B cell (primary cell): ENCODE measurements around the gene CD36. TPM values are rescaled to one million over a fixed set of nuclear protein-coding genes. Genes with fewer than 3 reads are reported as not detected.

Source experiments
- ATAC-seq: fragments of 200-7000 bp; cut with Tn5 transposase; one replicate; pipeline ENCODE4 v1.10.0; 2021; ENCODE audit warnings: low read depth, mild to moderate bottlenecking, moderate number of reproducible peaks, moderate library complexity
- CTCF ChIA-PET: fragments of 350-600 bp; sonication (Branson Sonifier 250); formaldehyde crosslinking; loops from one replicate; lab custom pipeline; 2021; ENCODE audit warnings: antibody characterized with exemption, inconsistent platforms; lab: Charles Lee
- POLR2A ChIA-PET: fragments of 350-600 bp; sonication (Branson Sonifier 250); formaldehyde crosslinking; loops from one replicate; lab custom pipeline; 2021; ENCODE audit warnings: antibody characterized with exemption; lab: Charles Lee
- DNase-seq: peaks from one replicate; pipeline ENCODE4 v3.0.0; 2013
- H2AFZ ChIP-seq: 2 replicates; pipeline ENCODE4 v1.6.1; 2012; ENCODE audit warnings: mild to moderate bottlenecking, low read depth, low read length; ENCODE audit not compliant: insufficient read depth, poor library complexity, severe bottlenecking
- H3K27ac ChIP-seq, 2 donors: 1 replicate in 1 of 2; 2 replicates in 1 of 2; pipeline ENCODE4 v1.5.1; 2012 to 2013; ENCODE audit warnings: low read length in 2 of 2, mild to moderate bottlenecking in 2 of 2, moderate library complexity in 1 of 2
- H3K27me3 ChIP-seq, 4 experiments: fragments of 200-600 bp in 1 of 4; sonication (generic) in 1 of 4; replicated peaks in 1 of 4; 1 replicate in 2 of 4; 2 replicates in 2 of 4; pipeline versions ENCODE4 v1.6.1 to v1.7.0; 2013 to 2016; ENCODE audit warnings: low read length in 3 of 4, mild to moderate bottlenecking in 2 of 4, mixed read lengths in 1 of 4, moderate library complexity in 1 of 4; ENCODE audit not compliant: insufficient read depth in 4 of 4, control insufficient read depth in 3 of 4; ENCODE audit errors: control extremely low read depth in 1 of 4
- H3K36me3 ChIP-seq, 2 experiments: replicated peaks in 1 of 2; 1 replicate in 1 of 2; 2 replicates in 1 of 2; pipeline versions ENCODE4 v1.6.1 to v1.7.1; 2013; ENCODE audit warnings: low read length in 1 of 2; ENCODE audit not compliant: insufficient read depth in 2 of 2, control insufficient read depth in 1 of 2; ENCODE audit errors: control extremely low read depth in 1 of 2, extremely low read depth in 1 of 2
- H3K4me1 ChIP-seq, 2 donors: fragments of 200-600 bp in 1 of 2; sonication (generic) in 1 of 2; 1 replicate in 1 of 2; 2 replicates in 1 of 2; pipeline versions ENCODE4 v1.5.1 to v1.6.1; 2013 to 2017; ENCODE audit warnings: low read length in 2 of 2; ENCODE audit not compliant: control insufficient read depth in 2 of 2, insufficient read depth in 2 of 2
- H3K4me2 ChIP-seq: replicated peaks from 2 replicates; pipeline ENCODE3; 2012; ENCODE audit warnings: mild to moderate bottlenecking, low read depth, low read length; ENCODE audit not compliant: poor library complexity, severe bottlenecking
- H3K4me3 ChIP-seq, 5 experiments: fragments of 200-600 bp in 1 of 5; sonication (generic) in 1 of 5; 1 replicate in 3 of 5; 2 replicates in 2 of 5; pipeline versions ENCODE4 v1.5.1 to v1.7.0; 2011 to 2016; ENCODE audit warnings: low read length in 4 of 5, mild to moderate bottlenecking in 4 of 5, low read depth in 2 of 5, control low read depth in 1 of 5, moderate library complexity in 1 of 5; ENCODE audit not compliant: insufficient read depth in 1 of 5; ENCODE audit errors: control extremely low read depth in 1 of 5, extremely low read depth in 1 of 5
- H3K79me2 ChIP-seq: fragments of 200-600 bp; sonication (generic); one replicate; pipeline ENCODE4 v1.6.0; 2016; ENCODE audit warnings: low read length; ENCODE audit not compliant: control insufficient read depth, insufficient read depth
- H3K9ac ChIP-seq: fragments of 200-600 bp; sonication (generic); 2 replicates; pipeline ENCODE4 v1.6.1; 2017; ENCODE audit warnings: mild to moderate bottlenecking, low read length, moderate library complexity
- H3K9me3 ChIP-seq, 3 donors: one replicate each; pipeline versions ENCODE4 v1.6.1 to v1.7.1; 2013; ENCODE audit warnings: low read length in 2 of 3; ENCODE audit not compliant: control insufficient read depth in 2 of 3, insufficient read depth in 1 of 3; ENCODE audit errors: control extremely low read depth in 1 of 3
- H4K20me1 ChIP-seq: 2 replicates; pipeline ENCODE4 v1.6.0; 2012; ENCODE audit warnings: mild to moderate bottlenecking, low read length; ENCODE audit not compliant: insufficient read depth, control insufficient read depth, poor library complexity, severe bottlenecking
- H3K27ac Mint-ChIP-seq: one replicate; pipeline ENCODE4 v1.8.0; 2021; ENCODE audit warnings: mixed read lengths
- H3K27me3 Mint-ChIP-seq: one replicate; pipeline ENCODE4 v1.8.0; 2021; ENCODE audit warnings: mixed read lengths
- H3K4me1 Mint-ChIP-seq: one replicate; pipeline ENCODE4 v1.8.0; 2021; ENCODE audit warnings: mixed read lengths
- H3K4me3 Mint-ChIP-seq: one replicate; pipeline ENCODE4 v1.8.0; 2021; ENCODE audit warnings: mixed read lengths
- H3K9me3 Mint-ChIP-seq: one replicate; pipeline ENCODE4 v1.8.0; 2022; ENCODE audit warnings: mixed read lengths; ENCODE audit not compliant: insufficient read depth
- CTCF ChIP-seq: fragments of 200-600 bp; IDR thresholded peaks from one replicate; pipeline ENCODE4 v1.8.0; 2022; ENCODE audit warnings: antibody characterized with exemption, mild to moderate bottlenecking
- EZH2 ChIP-seq: IDR thresholded peaks from 2 replicates; pipeline ENCODE4 v1.6.1; 2012; ENCODE audit warnings: borderline replicate concordance, low read depth, mild to moderate bottlenecking, moderate library complexity, low read length; ENCODE audit not compliant: insufficient read depth, poor library complexity, severe bottlenecking
- WGBS: methylation state at CpG from one replicate; pipeline ENCODE4 v1.1.5; 2013; ENCODE audit warnings: missing lambda C conversion rate; ENCODE audit not compliant: insufficient coverage; 5-methylcytosine and 5-hydroxymethylcytosine counted together
- intact Hi-C: fragments of 100-400 bp; cut with micrococcal nuclease; formaldehyde crosslinking; loops from one replicate; pipeline ENCODE4 v1.10.0; 2022
- polyA plus RNA-seq: library from polyadenylated mRNA; depleted of rRNA; stranded (reverse); fragments of >200 nt; gene quantifications from 2 replicates; pipeline ENCODE4 v1.2.3, GENCODE V29; 2012
- total RNA-seq, 2 donors: library from RNA; stranded (reverse); fragments of 120-200 nt in 1 of 2; gene quantifications; 1 replicate in 1 of 2; 2 replicates in 1 of 2; pipeline versions ENCODE4 v1.2.3 to v1.2.4, GENCODE V29; 2013 to 2022

CD36 gene
- total and polyA plus RNA-seq, 2 donors (not counting 1 experiment from before 2014, with no cell fraction given), result 0.37 to 2.3 TPM

- Histone ChIP-seq H3K36me3 (no peaks in the 10 kb centered on the region), H3K9ac (no peak overlapping the region), H3K27ac (no peak overlapping the region), H3K79me2 (no peaks in the 10 kb centered on the region), H3K4me2 (no peak overlapping the region), H3K4me3 (no peak overlapping the region), H3K9me3 (no peaks in the 10 kb centered on the region), H4K20me1 (no peaks in the 10 kb centered on the region), H2AFZ (no peak overlapping the region), H3K4me1 (no peaks in the 10 kb centered on the region), H3K27me3 (no peaks in the 10 kb centered on the region)
- 100% methylated on average over 1 of the region's 19 CpGs for WGBS
- Mint-ChIP-seq H3K4me1 (no peaks in the 10 kb centered on the region), H3K9me3 (no peaks in the 10 kb centered on the region), H3K27me3 (no peaks in the 10 kb centered on the region), H3K4me3 (no peak overlapping the region), H3K27ac (no peak overlapping the region)
- POLR2A ChIA-PET, result no interaction called here
- CTCF ChIA-PET, result no interaction called here
- intact Hi-C loops, result no loop called here
- DNase-seq, result no peak
- TF ChIP-seq CTCF (no peak), EZH2 (no peak)
- ATAC-seq, result no peak
These were observed 44.3 kb downstream of the CD36 start for GRCh38 chr7:80682744-80683143.

- Histone ChIP-seq H3K9me3 (no peaks in the 10 kb centered on the region), H3K4me2 (no peak overlapping the region), H3K4me1 (no peaks in the 10 kb centered on the region), H3K36me3 (no peaks in the 10 kb centered on the region), H3K9ac (no peak overlapping the region), H2AFZ (no peak overlapping the region), H4K20me1 (no peaks in the 10 kb centered on the region), H3K79me2 (no peaks in the 10 kb centered on the region), H3K27me3 (no peaks in the 10 kb centered on the region), H3K27ac (no peak overlapping the region), H3K4me3 (no peak overlapping the region)
- CTCF ChIA-PET, result no interaction called here
- Mint-ChIP-seq H3K27me3 (no peaks in the 10 kb centered on the region), H3K4me1 (no peaks in the 10 kb centered on the region), H3K9me3 (no peaks in the 10 kb centered on the region), H3K4me3 (no peak overlapping the region), H3K27ac (no peak overlapping the region)
- intact Hi-C loops, result no loop called here
- no CpG with 5 or more reads among the region's 2 CpGs for WGBS
- POLR2A ChIA-PET, result no interaction called here
- DNase-seq (no peak), ATAC-seq (no peak)
- TF ChIP-seq CTCF (no peak), EZH2 (no peak)
These were observed 48.1 kb downstream of the CD36 start for GRCh38 chr7:80686576-80686975.
